CD4-positive, alpha-beta T cell (primary cell): Measurements from ENCODE around the gene TTLL6. TPM values are rescaled to one million over a fixed set of nuclear protein-coding genes. Genes with fewer than 3 reads are reported as not detected.

Experiments
- ATAC-seq: fragments of 200-7000 bp; cut with Tn5 transposase; one replicate; pipeline ENCODE4 v1.10.0; 2022; ENCODE audit warnings: mild to moderate bottlenecking; ENCODE audit not compliant: poor library complexity
- CTCF ChIA-PET: fragments of 350-600 bp; sonication (Branson Sonifier 250); formaldehyde crosslinking; loops from one replicate; lab custom pipeline; 2021; ENCODE audit warnings: antibody characterized with exemption, inconsistent platforms; lab: Charles Lee
- POLR2A ChIA-PET: fragments of 350-600 bp; sonication (Branson Sonifier 250); formaldehyde crosslinking; loops from one replicate; lab custom pipeline; 2021; ENCODE audit warnings: antibody characterized with exemption, inconsistent platforms; lab: Charles Lee
- DNase-seq, 14 experiments: peaks; one replicate each; pipeline ENCODE4 v3.0.0-alpha.2; 2013 to 2020; ENCODE audit warnings: mixed read lengths in 2 of 14
- H3K27ac ChIP-seq, 2 donors: one replicate each; pipeline versions ENCODE4 v1.5.1 to v1.7.0; 2013; ENCODE audit warnings: low read length in 2 of 2, low read depth in 1 of 2, mild to moderate bottlenecking in 1 of 2
- H3K27me3 ChIP-seq, 2 experiments: 1 replicate in 1 of 2; 2 replicates in 1 of 2; pipeline versions ENCODE4 v1.6.1 to v1.7.0; 2013; ENCODE audit warnings: low read length in 2 of 2, control low read depth in 1 of 2, mild to moderate bottlenecking in 1 of 2, moderate library complexity in 1 of 2; ENCODE audit not compliant: insufficient read depth in 2 of 2, control insufficient read depth in 1 of 2
- H3K36me3 ChIP-seq: one replicate; pipeline ENCODE4 v1.6.1; 2013; ENCODE audit warnings: low read length, control low read depth; ENCODE audit not compliant: insufficient read depth
- H3K4me1 ChIP-seq: one replicate; pipeline ENCODE4 v1.6.1; 2013; ENCODE audit warnings: low read length, control low read depth; ENCODE audit not compliant: insufficient read depth
- H3K4me3 ChIP-seq: one replicate; pipeline ENCODE4 v1.5.1; 2013; ENCODE audit warnings: mild to moderate bottlenecking, low read length, moderate library complexity
- H3K9me3 ChIP-seq, 2 experiments: 1 replicate in 1 of 2; 2 replicates in 1 of 2; pipeline versions ENCODE4 v1.6.1 to v1.7.0; 2013; ENCODE audit warnings: low read length in 2 of 2, mild to moderate bottlenecking in 2 of 2, control low read depth in 1 of 2, moderate library complexity in 1 of 2; ENCODE audit not compliant: control insufficient read depth in 1 of 2, insufficient read depth in 1 of 2
- H3K27ac Mint-ChIP-seq: one replicate; pipeline ENCODE4 v1.8.0; 2020; ENCODE audit warnings: mixed read lengths
- H3K27me3 Mint-ChIP-seq: one replicate; pipeline ENCODE4 v1.8.0; 2021; ENCODE audit warnings: mixed read lengths
- H3K36me3 Mint-ChIP-seq: one replicate; pipeline ENCODE4 v1.8.0; 2021; ENCODE audit warnings: low read depth, mixed read lengths
- H3K4me1 Mint-ChIP-seq: one replicate; pipeline ENCODE4 v1.8.0; 2021; ENCODE audit warnings: low read depth, mixed read lengths
- H3K4me3 Mint-ChIP-seq: one replicate; pipeline ENCODE4 v1.8.0; 2020; ENCODE audit warnings: mild to moderate bottlenecking, mixed read lengths
- H3K9me3 Mint-ChIP-seq: one replicate; pipeline ENCODE4 v1.8.0; 2020; ENCODE audit warnings: mixed read lengths
- CTCF ChIP-seq: fragments of 200-600 bp; IDR thresholded peaks from one replicate; pipeline ENCODE4 v1.8.0; 2022; ENCODE audit warnings: antibody characterized with exemption, mild to moderate bottlenecking
- intact Hi-C, 2 experiments: fragments of 100-400 bp; cut with DNase I in 1 of 2; cut with micrococcal nuclease in 1 of 2; formaldehyde crosslinking; loops; one replicate each; pipeline versions ENCODE4 v1.15.1 to v1.9.0; 2023 to 2025; cut with DNase I, micrococcal nuclease
- total RNA-seq, 174 experiments: library from RNA in 2 of 174; stranded (reverse) in 2 of 174; gene quantifications; one replicate each; pipeline ENCODE4 v1.2.3 and lab custom pipeline; 2021 to 2026

TTLL6 gene
- total RNA-seq, 2 experiments from 2014 or later, result not detected

GRCh38 chr17:48726114-48726915 is 90.7 kb downstream of the TTLL6 start:
- Histone ChIP-seq H3K9me3 (peaks cover 0 to 66% of the 10 kb centered on the region in 2 experiments), H3K27me3 (peaks cover 96 to 98% of the 10 kb centered on the region in 2 experiments), H3K27ac (no peak overlapping the region), H3K4me1 (peaks cover 62% of the 10 kb centered on the region), H3K36me3 (no peaks in the 10 kb centered on the region), H3K4me3 (no peak overlapping the region)
- no peak for TF ChIP-seq CTCF
- Mint-ChIP-seq H3K27ac (no peak overlapping the region), H3K27me3 (peaks cover 100% of the 10 kb centered on the region), H3K4me3 (no peak overlapping the region), H3K4me1 (peaks cover 42% of the 10 kb centered on the region), H3K36me3 (no peaks in the 10 kb centered on the region), H3K9me3 (no peaks in the 10 kb centered on the region)
- intact Hi-C loops, result loop anchor here in 1 of 2 experiments (2.0 kb wide), 1 partner anchor 20 kb away; no protein-coding TSS in a partner anchor
- ATAC-seq (no peak), DNase-seq (no peak)
- ChIA-PET POLR2A (no interaction called here), CTCF (interaction anchor here (0.7 to 1.5 kb wide), 4 partner anchors 48 to 153 kb away, joined by 3 to 5 read pairs (median 3); partner anchors contain the start of gene TTLL6)

- ChIA-PET CTCF (interaction anchor here (0.6 to 2.5 kb wide), 7 partner anchors 47 to 1743 kb away, joined by 3 to 19 read pairs (median 3); partner anchors contain the start of gene TTLL6), POLR2A (no interaction called here)
- Histone ChIP-seq H3K4me3 (no peak overlapping the region), H3K4me1 (peaks cover 62% of the 10 kb centered on the region), H3K36me3 (no peaks in the 10 kb centered on the region), H3K27me3 (peaks cover 99 to 100% of the 10 kb centered on the region in 2 experiments), H3K27ac (no peak overlapping the region), H3K9me3 (peaks cover 0 to 66% of the 10 kb centered on the region in 2 experiments)
- Mint-ChIP-seq H3K27me3 (peaks cover 100% of the 10 kb centered on the region), H3K27ac (no peak overlapping the region), H3K4me1 (peaks cover 45% of the 10 kb centered on the region), H3K4me3 (peak overlapping the region; percentile 34), H3K9me3 (no peaks in the 10 kb centered on the region), H3K36me3 (no peaks in the 10 kb centered on the region)
- no peak for TF ChIP-seq CTCF
- no peak for DNase-seq
- intact Hi-C loops, result loop anchor here (2.0 kb wide), 2 partner anchors 21 to 153 kb away; no protein-coding TSS in a partner anchor
- ATAC-seq, result no peak
Measured at GRCh38 chr17:48725288-48726064, 91.6 kb downstream of the TTLL6 start.

- TF ChIP-seq CTCF, result no peak
- Histone ChIP-seq H3K27me3 (peaks cover 99 to 100% of the 10 kb centered on the region in 2 experiments), H3K4me1 (peaks cover 67% of the 10 kb centered on the region), H3K36me3 (no peaks in the 10 kb centered on the region), H3K4me3 (no peak overlapping the region), H3K27ac (no peak overlapping the region), H3K9me3 (peaks cover 0 to 69% of the 10 kb centered on the region in 2 experiments)
- intact Hi-C loops, result loop anchor here (2.0 kb wide), 1 partner anchor 154 kb away; no protein-coding TSS in a partner anchor
- DNase-seq (no peak), ATAC-seq (no peak)
- Mint-ChIP-seq H3K4me3 (peak overlapping the region; percentile 34), H3K9me3 (no peaks in the 10 kb centered on the region), H3K27me3 (peaks cover 100% of the 10 kb centered on the region), H3K36me3 (no peaks in the 10 kb centered on the region), H3K27ac (no peak overlapping the region), H3K4me1 (peaks cover 49% of the 10 kb centered on the region)
- ChIA-PET POLR2A (interaction anchor here (0.8 kb wide), 1 partner anchor 117 kb away, joined by 3 read pairs; no protein-coding TSS in a partner anchor), CTCF (interaction anchor here (1.0 to 2.5 kb wide), 7 partner anchors 13 to 308 kb away, joined by 3 to 19 read pairs (median 5); partner anchors contain the start of gene TTLL6)
Measured at GRCh38 chr17:48725004-48725287, 92.1 kb downstream of the TTLL6 start.
